GM08714 (cell line): Measurements from ENCODE around the gene EARS2.
A peak's percentile ranks its signal among the peaks of the same experiment; 100 is the strongest.

Experiments
- H3K4me3 ChIP-seq: fragments of 200-500 bp; sonication (Bioruptor generic); 2 replicates; pipeline ENCODE4 v1.5.1; 2014; ENCODE audit warnings: mild to moderate bottlenecking, low read length, inconsistent platforms
- ZNF274 ChIP-seq: IDR thresholded peaks from 2 replicates; pipeline ENCODE4 v1.6.1; 2012; ENCODE audit warnings: mild to moderate bottlenecking, low read depth, low read length

EARS2 gene

DNA sequence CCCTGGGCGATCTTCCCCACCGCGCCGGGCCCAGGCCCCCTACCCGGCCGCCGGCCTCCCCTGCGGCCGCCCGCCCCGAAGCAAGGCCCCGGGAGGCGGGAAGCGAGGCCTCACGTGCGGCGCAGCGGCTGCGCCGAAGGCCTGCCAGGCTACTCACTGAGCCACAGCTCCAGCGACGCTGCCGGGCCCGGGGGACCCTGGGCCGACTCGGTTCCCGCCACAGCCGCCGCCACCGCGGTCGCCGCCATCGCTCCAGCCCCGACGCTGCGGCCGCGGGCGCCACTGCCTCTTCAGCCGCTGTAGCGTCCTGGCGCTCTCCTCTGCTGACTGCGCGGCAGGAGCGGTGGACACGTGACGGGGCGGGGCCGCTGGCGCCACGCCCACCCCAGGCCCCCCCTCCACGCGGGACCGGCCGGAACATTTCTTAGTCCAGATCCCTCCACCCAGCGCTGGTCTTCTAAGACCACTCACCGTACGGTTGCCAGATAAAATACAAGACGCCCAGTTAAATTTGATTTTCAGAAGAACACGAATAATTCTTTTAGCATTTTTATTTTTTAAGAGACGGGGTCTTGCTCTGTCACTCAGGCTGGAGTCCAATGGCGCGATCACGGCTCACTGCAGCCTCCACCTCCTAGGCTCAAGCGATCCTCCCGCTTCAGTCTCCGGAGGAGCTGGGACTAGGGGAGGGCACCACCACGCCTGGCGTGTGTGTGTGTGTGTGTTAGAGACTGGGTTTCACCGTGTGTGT is 46.8 kb downstream of the EARS2 start, which contains the start of gene GGA2:
GGA2 (minus strand) TSS at position 331 of the 751 bp plus-strand sequence; CDS start at position 248, 83 bp downstream.
- no peak for TF ChIP-seq ZNF274
- peak within 1 kb of the TSS; percentile 79 for H3K4me3 ChIP-seq

DNA sequence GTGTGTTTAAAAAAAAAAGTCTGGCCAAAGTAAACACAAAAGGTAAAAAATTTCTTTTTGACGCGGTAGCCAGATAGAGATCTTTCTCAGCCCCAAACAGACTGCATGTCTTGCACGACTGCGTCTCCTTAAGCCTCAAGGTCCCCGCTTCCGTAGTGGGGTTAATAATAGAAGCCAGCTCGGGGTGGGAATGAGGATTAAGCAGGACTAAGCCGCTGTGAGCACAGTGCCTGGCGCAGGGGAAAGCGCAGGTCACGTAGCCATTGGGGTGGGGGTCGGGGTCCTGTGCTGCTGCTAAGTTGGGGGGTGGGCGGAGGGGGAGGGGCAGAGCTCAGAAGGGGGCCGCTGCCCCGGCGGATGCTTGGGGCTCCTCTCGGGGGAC is 47.4 kb downstream of the EARS2 start:
- peak overlapping the region; percentile 79 for H3K4me3 ChIP-seq
- TF ChIP-seq ZNF274 = no peak

DNA sequence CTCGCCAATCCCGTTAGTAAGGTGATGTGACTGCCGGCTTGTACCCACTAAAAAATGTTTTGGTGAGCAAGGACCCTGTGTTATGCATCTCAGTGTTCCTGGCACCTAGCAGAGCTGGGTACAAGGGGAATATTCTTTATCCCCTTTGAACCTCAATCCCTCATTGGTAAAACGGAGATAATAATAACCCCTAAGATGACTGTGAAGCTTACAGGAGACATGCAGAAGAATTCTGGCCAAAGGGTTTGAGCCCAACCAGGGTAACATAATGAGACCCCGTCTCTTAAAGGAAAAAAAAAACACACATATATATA is 47.8 kb downstream of the EARS2 start:
- no peak for TF ChIP-seq ZNF274
- peak overlapping the region; percentile 79 for H3K4me3 ChIP-seq

DNA sequence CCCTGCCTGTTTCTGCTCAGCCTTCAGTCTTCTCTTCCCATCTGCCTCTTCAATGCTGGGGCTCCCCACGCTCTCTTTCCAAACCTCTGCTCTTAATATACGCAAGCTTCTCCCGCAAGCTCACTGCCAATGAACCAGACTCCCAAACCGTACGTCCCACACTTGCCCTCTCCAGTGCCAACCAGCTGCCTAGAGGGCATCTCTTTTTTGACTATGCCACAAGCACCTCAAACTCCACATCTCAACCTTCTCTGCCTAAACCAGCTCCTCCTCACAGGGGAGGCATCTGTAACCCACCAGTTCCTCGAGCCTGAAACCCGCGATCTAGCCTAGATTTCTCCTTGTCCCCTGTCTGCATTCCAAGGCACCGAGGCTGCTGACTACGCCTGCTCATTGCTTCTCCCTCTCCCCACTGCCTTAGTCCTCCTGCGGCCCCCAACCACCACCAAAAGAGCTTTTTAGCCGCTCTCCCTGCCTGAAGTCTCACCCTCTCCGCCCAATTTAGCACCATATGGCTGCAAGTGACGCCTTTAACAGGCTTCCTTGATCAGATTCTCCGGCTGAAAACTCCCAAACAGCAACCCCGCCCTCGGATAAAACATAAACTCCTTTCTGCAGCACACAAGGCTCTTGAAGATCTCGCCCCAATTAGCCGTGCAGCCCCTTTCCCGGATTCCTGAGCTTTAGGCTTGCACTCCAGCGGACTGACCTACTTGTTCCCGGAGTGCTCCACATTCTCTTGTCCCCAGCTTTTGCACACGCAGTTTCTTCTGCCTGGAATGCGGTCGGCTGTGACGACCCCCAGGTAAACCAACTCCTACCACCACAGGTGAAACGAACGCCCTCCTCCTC is 48.3 kb downstream of the EARS2 start:
- peak overlapping the region; percentile 79 for H3K4me3 ChIP-seq
- TF ChIP-seq ZNF274 = no peak

DNA sequence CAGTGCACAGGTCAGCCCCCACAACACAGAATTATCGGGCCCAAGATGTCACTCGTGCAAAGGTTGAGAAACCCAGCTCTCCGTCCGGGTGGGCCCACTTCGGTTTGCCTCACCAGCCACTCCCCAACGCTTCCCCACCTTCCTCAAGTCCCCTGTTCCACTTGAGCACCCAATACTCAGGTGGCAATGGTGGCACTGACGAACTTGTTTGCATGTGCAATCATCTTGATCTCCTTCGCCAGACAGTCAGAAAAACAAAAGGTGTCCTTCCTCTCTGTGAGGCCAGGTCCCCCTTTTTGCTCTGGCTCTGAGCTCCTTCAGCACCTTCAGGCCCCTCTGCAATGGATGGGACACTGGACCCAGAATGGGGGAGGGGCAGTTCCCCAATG is 50.5 kb downstream of the EARS2 start:
- TF ChIP-seq ZNF274 = no peak
- H3K4me3 ChIP-seq = peak overlapping the region; percentile 7; the same call in 1 of the 2 replicates

DNA sequence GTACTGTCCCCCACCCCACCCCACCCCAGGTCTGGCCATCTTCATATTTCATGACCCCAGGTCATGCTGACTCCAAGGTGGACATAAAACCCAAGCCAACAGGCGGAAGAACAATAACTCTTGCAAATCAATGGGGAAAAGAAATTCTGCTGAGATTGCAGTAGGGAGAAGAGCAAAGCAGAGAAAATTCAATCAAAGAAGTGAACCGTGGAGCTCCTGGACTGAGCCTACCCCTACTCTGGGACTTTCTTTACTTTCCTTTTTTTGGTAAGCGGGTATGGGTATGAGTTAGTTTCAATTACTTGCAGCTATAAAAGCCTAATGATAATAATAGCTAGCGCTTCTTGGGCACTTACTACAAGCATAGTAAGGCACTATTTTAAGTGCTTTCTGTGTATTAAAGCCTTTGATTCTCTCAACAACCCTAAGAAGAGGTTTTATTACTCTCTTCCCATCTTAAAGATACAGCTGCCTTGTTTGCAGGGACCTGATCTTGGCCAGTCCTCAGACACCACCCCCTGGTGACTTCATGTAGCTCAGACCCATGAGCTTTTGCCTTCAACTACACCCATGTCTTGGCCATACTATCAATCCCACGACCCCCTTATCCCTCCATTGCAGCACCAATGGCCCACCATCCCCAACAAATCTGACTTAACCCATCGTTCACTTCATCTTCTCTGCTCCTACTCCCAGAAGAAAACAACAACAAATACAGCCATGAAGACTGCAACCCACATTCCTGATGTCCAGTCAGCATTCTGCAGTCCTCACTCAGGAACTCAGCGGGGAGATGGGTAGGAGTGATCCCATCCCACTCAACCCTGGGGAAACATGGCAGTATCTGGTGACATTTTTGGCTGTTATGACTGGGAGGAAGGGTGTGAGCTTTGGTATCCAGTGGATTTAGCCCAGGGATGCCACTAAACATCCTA is 51.2 kb downstream of the EARS2 start:
- H3K4me3 ChIP-seq = peak overlapping the region; percentile 13; the same call in 1 of the 2 replicates
- TF ChIP-seq ZNF274 = no peak

DNA sequence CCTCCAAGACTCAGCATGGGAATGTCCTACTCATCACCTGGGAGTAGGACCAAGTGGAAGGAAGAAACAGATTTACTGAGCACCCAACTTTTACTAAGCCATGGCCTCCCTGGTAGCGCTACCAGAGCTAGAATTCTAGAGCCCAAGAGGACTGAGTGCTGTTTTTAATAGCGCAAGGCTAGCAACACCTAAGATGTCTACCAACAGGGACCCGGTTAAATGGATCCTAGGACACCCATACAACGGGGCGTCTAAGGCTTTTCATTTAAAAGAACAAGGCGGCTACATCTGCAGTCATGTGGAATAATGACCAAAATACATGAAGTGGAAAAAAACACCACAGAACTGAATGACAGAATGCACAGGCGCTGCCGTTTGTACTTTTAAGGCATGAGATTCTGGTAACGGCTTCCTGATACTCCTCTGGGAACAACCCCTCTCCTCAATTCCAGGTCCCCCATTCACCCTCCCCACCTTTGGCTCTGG is 51.9 kb downstream of the EARS2 start:
- H3K4me3 ChIP-seq = peak overlapping the region; percentile 13; the same call in 1 of the 2 replicates
- no peak for TF ChIP-seq ZNF274

DNA sequence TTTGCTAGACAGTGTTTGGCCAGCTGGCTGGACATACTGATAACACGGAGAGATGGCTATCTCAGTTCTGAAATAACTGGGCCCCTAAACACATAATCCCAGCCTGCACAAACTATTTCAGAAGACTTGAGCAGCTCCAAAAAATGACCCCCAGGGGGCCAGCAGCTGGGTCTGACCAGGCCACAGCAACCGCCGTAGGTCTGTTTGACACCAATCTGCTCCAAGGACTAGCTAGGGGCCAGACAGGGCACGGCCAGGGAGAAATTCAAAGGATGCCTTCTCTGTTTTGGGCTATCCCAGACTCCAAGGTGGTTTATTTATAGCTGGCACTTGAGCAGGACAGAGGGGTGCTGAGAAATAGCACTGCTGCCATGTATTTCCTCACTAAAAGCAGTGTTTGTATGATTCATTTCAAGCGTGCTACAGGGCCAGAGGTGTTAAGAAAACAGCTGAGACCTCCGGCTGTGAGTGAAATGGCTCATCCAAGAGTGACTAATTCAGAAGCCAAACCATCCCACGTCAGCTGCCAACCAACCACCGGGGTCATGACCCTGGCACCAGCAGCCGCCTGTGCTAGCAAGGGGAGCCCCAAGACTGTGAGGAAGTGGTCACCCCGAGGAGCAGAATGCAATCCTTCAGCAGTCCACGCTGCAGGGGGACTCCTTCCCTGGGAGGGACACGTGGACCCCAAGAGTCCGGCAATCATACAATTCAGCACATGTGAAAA is 52.5 kb downstream of the EARS2 start:
- no peak for TF ChIP-seq ZNF274
- H3K4me3 ChIP-seq = peak overlapping the region; percentile 13; the same call in 1 of the 2 replicates

DNA sequence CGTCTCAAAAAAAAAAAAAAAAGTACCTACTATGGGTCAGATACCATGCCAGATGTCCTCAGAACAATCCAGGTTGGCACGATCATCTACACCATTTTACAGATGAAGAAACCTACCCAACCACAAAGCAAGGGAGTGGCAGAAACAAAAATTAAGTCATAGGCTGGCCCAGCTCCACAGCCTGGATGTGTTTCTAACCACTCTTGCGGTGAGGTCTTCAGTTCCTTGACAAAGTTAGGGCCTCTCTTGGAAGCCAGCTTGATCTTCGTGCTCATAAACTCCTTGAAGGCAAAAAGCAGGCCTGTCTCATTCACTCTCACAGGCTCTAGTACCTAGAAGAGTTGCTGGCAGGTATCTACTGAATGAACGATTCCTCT is 53.1 kb downstream of the EARS2 start:
- peak overlapping the region; percentile 6; the same call in 1 of the 2 replicates for H3K4me3 ChIP-seq
- TF ChIP-seq ZNF274 = no peak

DNA sequence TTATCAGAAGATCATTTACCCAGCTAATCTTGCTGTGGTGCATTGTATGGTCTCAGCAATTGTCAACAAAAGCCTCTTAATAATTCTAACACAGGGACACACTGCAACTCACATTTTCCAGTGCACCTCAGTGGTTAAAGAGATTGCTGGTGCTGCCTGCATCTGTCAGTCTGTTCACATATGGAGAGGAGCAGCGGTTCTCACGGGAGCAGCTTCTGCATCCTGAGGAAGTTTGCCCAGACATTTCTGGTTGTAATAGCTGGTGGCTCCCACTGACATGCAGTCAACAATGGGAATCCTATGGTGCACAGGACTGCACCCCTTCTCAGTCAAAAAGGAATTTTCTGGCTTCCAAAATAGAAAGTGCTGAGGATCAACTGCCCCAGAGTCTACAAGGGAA is 54.7 kb downstream of the EARS2 start:
- H3K4me3 ChIP-seq = no peak overlapping the region
- no peak for TF ChIP-seq ZNF274

DNA sequence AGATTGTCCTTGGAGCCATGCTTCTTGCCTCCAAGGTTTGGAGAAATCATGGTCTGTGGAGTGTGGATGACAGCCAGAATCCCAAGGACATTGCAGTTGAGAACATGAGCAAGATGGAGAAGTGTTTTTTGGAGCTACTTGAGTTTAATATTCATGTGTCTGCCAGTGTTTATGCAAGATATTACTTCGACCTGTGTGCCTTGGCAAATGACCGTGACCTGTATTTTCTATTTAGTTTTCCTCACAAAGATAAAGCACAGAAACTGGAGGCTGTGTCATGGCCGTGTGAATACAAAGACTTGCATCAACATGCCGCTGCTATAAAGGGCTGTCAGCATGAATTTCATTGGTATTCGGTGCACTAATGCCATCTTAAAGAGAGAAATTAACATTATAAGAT is 55.9 kb downstream of the EARS2 start:
- TF ChIP-seq ZNF274 = no peak

DNA sequence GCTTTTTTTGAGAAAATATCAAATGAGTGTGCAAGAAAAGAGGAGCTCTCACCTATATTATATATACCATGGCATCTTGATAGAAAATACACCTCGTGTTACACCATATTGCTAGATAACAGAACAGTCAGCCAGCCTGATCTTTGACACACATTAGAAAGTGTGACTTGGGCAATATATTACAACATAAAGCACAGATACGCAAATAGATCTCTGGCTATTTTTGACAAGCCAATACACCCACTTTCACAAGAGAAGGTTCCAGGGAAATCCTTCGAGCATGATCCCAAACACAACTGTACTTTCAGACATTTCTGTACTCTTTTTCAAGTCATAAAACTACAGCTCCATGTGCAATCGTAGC is 56.3 kb downstream of the EARS2 start:
- TF ChIP-seq ZNF274 = no peak
- no peak overlapping the region for H3K4me3 ChIP-seq

More for the DNA sequence above, 55.9 kb downstream of the EARS2 start:
- no peak overlapping the region for H3K4me3 ChIP-seq

DNA sequence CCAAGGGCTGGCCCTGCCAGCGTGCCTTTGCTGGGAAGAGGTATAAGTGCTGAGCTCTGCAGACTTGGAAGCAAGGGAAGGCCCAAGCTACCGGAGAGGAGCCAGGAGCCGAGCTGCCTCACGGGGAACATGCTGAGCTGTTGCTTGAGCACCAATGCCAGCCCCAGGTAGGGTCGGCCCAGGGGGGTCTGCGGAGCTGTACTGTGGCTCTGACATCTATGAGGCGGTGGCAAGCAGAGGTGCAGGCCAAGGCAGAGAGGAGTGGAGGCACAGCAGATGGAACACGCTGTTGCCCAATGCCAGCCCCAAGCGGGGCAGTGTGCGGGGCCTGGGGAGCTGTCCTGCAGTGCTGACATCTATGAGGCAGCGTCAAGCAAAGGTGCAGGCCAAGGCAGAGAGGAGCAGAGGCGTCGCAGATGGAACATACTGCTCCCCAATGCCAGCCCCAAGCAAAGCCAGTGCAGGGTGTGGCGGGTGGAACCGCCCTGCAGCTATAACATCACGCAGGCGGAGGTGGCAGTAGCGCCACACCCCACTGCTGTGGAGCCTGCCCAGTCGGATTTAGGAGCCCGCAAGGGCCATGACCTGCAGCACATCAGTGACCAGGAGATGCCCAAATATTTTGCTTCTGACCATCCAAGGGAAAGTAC is 56.8 kb downstream of the EARS2 start:
- no peak for TF ChIP-seq ZNF274
- H3K4me3 ChIP-seq = no peak overlapping the region
